Measurements from ENCODE around the gene FBN1.

The FBN1 gene

GRCh38 chr15:48652510-48653076, 7.1 kb upstream of the FBN1 start:
- 75 to 100% methylated on average over 1 to 2 of the region's 6 CpGs for WGBS, 2 experiments (ENCODE audit: insufficient coverage in 2 of 2)
- Histone ChIP-seq H3K4me3 (ENCODE audit: extremely low read depth, insufficient read depth, low read length, poor library complexity, severe bottlenecking) (no peak overlapping the region), H3K9me3 (ENCODE audit: control insufficient read depth, low read length) (no peaks in the 10 kb centered on the region), H3K36me3 (ENCODE audit: control insufficient read depth, insufficient read depth, low read length) (no peaks in the 10 kb centered on the region), H3K27ac (ENCODE audit: low read depth, low read length, severe bottlenecking) (no peak overlapping the region), H3K4me1 (ENCODE audit: control insufficient read depth, insufficient read depth, low read length, poor library complexity, severe bottlenecking) (no peaks in the 10 kb centered on the region)

- Histone ChIP-seq H3K27ac (ENCODE audit: low read depth, low read length, severe bottlenecking) (no peak overlapping the region), H3K4me3 (ENCODE audit: extremely low read depth, insufficient read depth, low read length, poor library complexity, severe bottlenecking) (no peak overlapping the region), H3K9me3 (ENCODE audit: control insufficient read depth, low read length) (no peaks in the 10 kb centered on the region), H3K36me3 (ENCODE audit: control insufficient read depth, insufficient read depth, low read length) (no peaks in the 10 kb centered on the region), H3K4me1 (ENCODE audit: control insufficient read depth, insufficient read depth, low read length, poor library complexity, severe bottlenecking) (peaks cover 4% of the 10 kb centered on the region)
- 90 to 94% methylated on average over 2 of the region's 2 CpGs for WGBS, 2 experiments (ENCODE audit: insufficient coverage in 2 of 2)
Observed at GRCh38 chr15:48650931-48651330, 5.4 kb upstream of the FBN1 start.

- Histone ChIP-seq H3K4me3 (ENCODE audit: extremely low read depth, insufficient read depth, low read length, poor library complexity, severe bottlenecking) (no peak overlapping the region), H3K9me3 (ENCODE audit: control insufficient read depth, low read length) (no peaks in the 10 kb centered on the region), H3K4me1 (ENCODE audit: control insufficient read depth, insufficient read depth, low read length, poor library complexity, severe bottlenecking) (peaks cover 15% of the 10 kb centered on the region), H3K27ac (ENCODE audit: low read depth, low read length, severe bottlenecking) (no peak overlapping the region), H3K36me3 (ENCODE audit: control insufficient read depth, insufficient read depth, low read length) (no peaks in the 10 kb centered on the region)
Observed at GRCh38 chr15:48647962-48648361, 2.5 kb upstream of the FBN1 start.

- Histone ChIP-seq H3K36me3 (ENCODE audit: control insufficient read depth, insufficient read depth, low read length) (no peaks in the 10 kb centered on the region), H3K27ac (ENCODE audit: low read depth, low read length, severe bottlenecking) (peak overlapping the region; percentile 58), H3K4me1 (ENCODE audit: control insufficient read depth, insufficient read depth, low read length, poor library complexity, severe bottlenecking) (peaks cover 18% of the 10 kb centered on the region), H3K9me3 (ENCODE audit: control insufficient read depth, low read length) (no peaks in the 10 kb centered on the region), H3K4me3 (ENCODE audit: extremely low read depth, insufficient read depth, low read length, poor library complexity, severe bottlenecking) (peak overlapping the region; percentile 71)
- WGBS, 2 experiments (ENCODE audit: insufficient coverage in 2 of 2) = 3 to 11% methylated on average over 4 to 5 of the region's 11 CpGs
Observed at GRCh38 chr15:48646331-48646730, 822 bp upstream of the FBN1 start.

GRCh38 chr15:48644827-48645557, 517 bp downstream of the FBN1 start:
- peak overlapping the region; percentile 73 for H3K27ac ChIP-seq (ENCODE audit: low read depth, low read length, severe bottlenecking)
- 0% methylated on average over 55 to 69 of the region's 79 CpGs for WGBS, 2 experiments (ENCODE audit: insufficient coverage in 2 of 2)
- peak overlapping the region; percentile 71 for H3K4me3 ChIP-seq (ENCODE audit: extremely low read depth, insufficient read depth, low read length, poor library complexity, severe bottlenecking)
- H3K9me3 ChIP-seq (ENCODE audit: control insufficient read depth, low read length) = no peaks in the 10 kb centered on the region
- H3K4me1 ChIP-seq (ENCODE audit: control insufficient read depth, insufficient read depth, low read length, poor library complexity, severe bottlenecking) = peaks cover 18% of the 10 kb centered on the region
- H3K36me3 ChIP-seq (ENCODE audit: control insufficient read depth, insufficient read depth, low read length) = no peaks in the 10 kb centered on the region

GRCh38 chr15:48644467-48644826, 1.1 kb downstream of the FBN1 start:
- Histone ChIP-seq H3K9me3 (ENCODE audit: control insufficient read depth, low read length) (no peaks in the 10 kb centered on the region), H3K4me3 (ENCODE audit: extremely low read depth, insufficient read depth, low read length, poor library complexity, severe bottlenecking) (peak overlapping the region; percentile 71), H3K27ac (ENCODE audit: low read depth, low read length, severe bottlenecking) (peak overlapping the region; percentile 73), H3K4me1 (ENCODE audit: control insufficient read depth, insufficient read depth, low read length, poor library complexity, severe bottlenecking) (peaks cover 18% of the 10 kb centered on the region), H3K36me3 (ENCODE audit: control insufficient read depth, insufficient read depth, low read length) (no peaks in the 10 kb centered on the region)
- 0 to 1% methylated on average over 11 to 20 of the region's 26 CpGs for WGBS, 2 experiments (ENCODE audit: insufficient coverage in 2 of 2)

- no peak overlapping the region for H3K27ac ChIP-seq (ENCODE audit: low read depth, low read length, severe bottlenecking)
Observed at GRCh38 chr15:48643776-48644466, 1.6 kb downstream of the FBN1 start.

GRCh38 chr15:48643206-48643605, 2.3 kb downstream of the FBN1 start:
- peaks cover 18% of the 10 kb centered on the region for H3K4me1 ChIP-seq (ENCODE audit: control insufficient read depth, insufficient read depth, low read length, poor library complexity, severe bottlenecking)
- WGBS, 2 experiments (ENCODE audit: insufficient coverage in 2 of 2) = 100% methylated on average over 3 of the region's 3 CpGs
- H3K27ac ChIP-seq (ENCODE audit: low read depth, low read length, severe bottlenecking) = no peak overlapping the region

More at GRCh38 chr15:48643776-48644466, 1.6 kb downstream of the FBN1 start:
- Histone ChIP-seq H3K4me1 (ENCODE audit: control insufficient read depth, insufficient read depth, low read length, poor library complexity, severe bottlenecking) (peaks cover 18% of the 10 kb centered on the region), H3K9me3 (ENCODE audit: control insufficient read depth, low read length) (no peaks in the 10 kb centered on the region), H3K4me3 (ENCODE audit: extremely low read depth, insufficient read depth, low read length, poor library complexity, severe bottlenecking) (peak overlapping the region; percentile 71), H3K36me3 (ENCODE audit: control insufficient read depth, insufficient read depth, low read length) (no peaks in the 10 kb centered on the region)
- WGBS, 2 experiments (ENCODE audit: insufficient coverage in 2 of 2) = 74 to 91% methylated on average over 5 to 7 of the region's 12 CpGs

GRCh38 chr15:48642795-48643194, 2.7 kb downstream of the FBN1 start:
- Histone ChIP-seq H3K4me1 (ENCODE audit: control insufficient read depth, insufficient read depth, low read length, poor library complexity, severe bottlenecking) (peaks cover 18% of the 10 kb centered on the region), H3K27ac (ENCODE audit: low read depth, low read length, severe bottlenecking) (no peak overlapping the region), H3K36me3 (ENCODE audit: control insufficient read depth, insufficient read depth, low read length) (no peaks in the 10 kb centered on the region), H3K9me3 (ENCODE audit: control insufficient read depth, low read length) (no peaks in the 10 kb centered on the region), H3K4me3 (ENCODE audit: extremely low read depth, insufficient read depth, low read length, poor library complexity, severe bottlenecking) (peak overlapping the region; percentile 71)
- no CpG with 5 or more reads among the region's 1 CpG for WGBS, 2 experiments (ENCODE audit: insufficient coverage in 2 of 2)

More at GRCh38 chr15:48643206-48643605, 2.3 kb downstream of the FBN1 start:
- H3K9me3 ChIP-seq (ENCODE audit: control insufficient read depth, low read length) = no peaks in the 10 kb centered on the region
- H3K4me3 ChIP-seq (ENCODE audit: extremely low read depth, insufficient read depth, low read length, poor library complexity, severe bottlenecking) = peak overlapping the region; percentile 71
- no peaks in the 10 kb centered on the region for H3K36me3 ChIP-seq (ENCODE audit: control insufficient read depth, insufficient read depth, low read length)

GRCh38 chr15:48641416-48641815, 4.1 kb downstream of the FBN1 start:
- 86 to 100% methylated on average over 1 of the region's 3 CpGs for WGBS, 2 experiments (ENCODE audit: insufficient coverage in 2 of 2)
- Histone ChIP-seq H3K9me3 (ENCODE audit: control insufficient read depth, low read length) (no peaks in the 10 kb centered on the region), H3K4me3 (ENCODE audit: extremely low read depth, insufficient read depth, low read length, poor library complexity, severe bottlenecking) (no peak overlapping the region), H3K4me1 (ENCODE audit: control insufficient read depth, insufficient read depth, low read length, poor library complexity, severe bottlenecking) (peaks cover 17% of the 10 kb centered on the region), H3K27ac (ENCODE audit: low read depth, low read length, severe bottlenecking) (no peak overlapping the region), H3K36me3 (ENCODE audit: control insufficient read depth, insufficient read depth, low read length) (no peaks in the 10 kb centered on the region)

- WGBS, 2 experiments (ENCODE audit: insufficient coverage in 2 of 2) = 100% methylated on average over 1 of the region's 2 CpGs; no CpG with 5 or more reads in 1 of the 2 experiments
Observed at GRCh38 chr15:48638963-48639362, 6.5 kb downstream of the FBN1 start.

More at GRCh38 chr15:48638963-48639362, 6.5 kb downstream of the FBN1 start:
- no peak overlapping the region for H3K4me3 ChIP-seq (ENCODE audit: extremely low read depth, insufficient read depth, low read length, poor library complexity, severe bottlenecking)
- no peak overlapping the region for H3K27ac ChIP-seq (ENCODE audit: low read depth, low read length, severe bottlenecking)
- no peaks in the 10 kb centered on the region for H3K36me3 ChIP-seq (ENCODE audit: control insufficient read depth, insufficient read depth, low read length)
- H3K4me1 ChIP-seq (ENCODE audit: control insufficient read depth, insufficient read depth, low read length, poor library complexity, severe bottlenecking) = peaks cover 13% of the 10 kb centered on the region
- no peaks in the 10 kb centered on the region for H3K9me3 ChIP-seq (ENCODE audit: control insufficient read depth, low read length)
